Activated T-cell treated with anti-CD3 and anti-CD28 coated beads, Interleukin-2, amount 50 U/mL, for 48 hours (primary cell): Measurements from ENCODE around the gene IQSEC1.

ENCODE experiments used
- DNase-seq, 2 experiments: peaks; one replicate each; pipeline ENCODE4 v3.0.0-alpha.2; 2020

The IQSEC1 gene

GRCh38 chr3:12947504-12948369 lies 125.5 kb downstream of the IQSEC1 start:
- DNase-seq: no peak

DNA sequence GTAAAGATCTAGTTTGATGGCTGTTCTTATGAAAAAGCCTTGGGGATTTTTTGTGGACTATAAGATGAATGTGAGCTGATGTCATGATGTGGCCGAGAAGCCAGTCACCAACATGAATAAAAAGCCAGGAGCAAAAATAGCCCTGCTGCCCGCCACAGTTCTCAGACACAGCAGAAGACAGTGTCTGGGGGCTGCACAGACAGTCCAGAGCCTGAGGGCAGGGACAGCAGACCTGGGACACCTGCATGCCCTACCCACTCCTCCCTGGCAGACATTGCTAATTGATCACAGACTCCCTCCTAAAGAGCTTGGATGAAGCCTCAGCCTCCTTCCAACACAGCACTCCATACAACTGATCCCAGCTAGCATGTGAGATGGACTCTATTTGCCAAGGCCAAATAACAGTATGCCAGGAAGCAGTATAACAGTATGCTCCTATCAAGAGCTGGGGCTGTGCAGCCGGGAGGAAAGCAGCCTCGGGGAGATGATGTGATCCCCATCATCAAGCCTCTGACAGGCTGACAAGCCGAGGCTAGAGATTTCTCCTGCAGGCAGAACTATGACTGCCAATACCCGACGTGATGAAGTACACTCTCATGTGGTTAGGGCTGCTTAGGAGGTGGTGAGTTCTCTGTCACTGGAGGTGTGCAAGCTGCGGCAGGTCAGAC lies 126.4 kb downstream of the IQSEC1 start:
- DNase-seq: no peak

GRCh38 chr3:12946251-12946648 lies 127.0 kb downstream of the IQSEC1 start:
- DNase-seq: no peak

DNA sequence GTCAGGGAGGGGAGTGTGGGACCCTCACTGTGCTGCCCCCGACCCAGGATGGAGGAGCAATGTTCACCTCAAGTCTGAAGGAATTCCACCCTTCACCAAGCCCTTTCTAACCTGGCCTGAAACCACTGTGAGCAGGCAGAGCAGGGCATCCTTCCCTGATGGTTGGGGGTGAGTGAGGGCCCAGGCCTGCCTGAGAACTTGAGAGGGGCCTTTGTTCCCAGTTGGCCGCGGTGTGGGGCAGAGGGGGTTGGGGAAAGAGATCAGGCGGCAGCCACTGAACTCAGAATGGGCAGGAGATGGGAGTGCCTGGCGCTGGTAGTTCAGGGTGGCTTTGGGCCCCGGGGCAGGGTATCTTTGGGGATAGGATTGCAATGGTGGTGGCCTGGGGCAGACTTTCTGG lies 128.4 kb downstream of the IQSEC1 start:
- no peak for DNase-seq

- no peak for DNase-seq
These were observed 128.8 kb downstream of the IQSEC1 start for GRCh38 chr3:12944413-12944812.

- DNase-seq: no peak
These were observed 129.9 kb downstream of the IQSEC1 start for GRCh38 chr3:12943124-12944021.

DNA sequence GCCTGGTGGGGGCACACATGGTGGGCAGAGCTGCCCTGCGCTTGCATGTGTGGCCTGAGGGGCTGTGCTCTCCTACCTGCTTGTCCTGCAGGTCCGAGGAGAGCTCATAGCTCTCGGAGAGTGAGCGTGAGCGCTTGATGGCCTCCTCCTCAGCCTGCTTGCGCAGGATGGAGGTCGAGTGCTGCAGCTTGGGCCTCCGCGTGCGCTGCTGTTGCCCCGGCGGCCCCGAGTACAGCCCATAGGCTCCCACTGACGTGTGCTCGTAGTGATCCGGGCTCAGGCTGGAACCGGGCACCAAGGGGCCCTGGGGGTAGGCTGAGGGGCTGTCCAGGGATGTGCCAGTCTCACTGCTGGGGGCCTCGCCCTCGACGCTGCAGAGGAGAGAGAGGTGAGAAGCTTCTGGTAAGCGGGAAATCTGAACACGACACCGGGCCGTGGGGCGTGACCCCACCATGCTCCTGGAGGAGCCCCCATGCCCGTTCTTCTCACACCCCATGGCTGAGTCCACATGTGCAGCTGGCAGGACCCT lies 131.7 kb downstream of the IQSEC1 start:
- DNase-seq: no peak

DNA sequence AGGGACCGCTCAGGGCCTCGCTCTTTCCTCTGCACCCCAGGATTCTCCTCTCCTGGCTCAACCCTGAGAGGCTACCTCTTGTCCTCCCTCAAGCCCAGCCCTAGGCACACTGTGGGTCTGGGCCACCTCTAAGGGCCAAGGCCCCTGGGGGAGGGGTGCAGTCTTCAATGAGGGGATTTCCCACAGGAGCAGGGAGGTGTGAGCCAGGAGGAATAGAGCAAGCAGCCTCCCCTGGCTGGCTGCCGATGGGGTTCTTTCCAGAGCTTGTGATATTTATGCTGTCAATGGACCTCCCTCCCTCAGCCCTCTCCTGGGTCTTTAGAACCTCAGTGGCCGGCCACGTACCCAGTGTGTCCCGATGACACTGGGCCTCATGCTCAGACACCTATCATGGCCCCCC lies 132.4 kb downstream of the IQSEC1 start:
- DNase-seq: no peak

- no peak for DNase-seq
These were observed 134.1 kb downstream of the IQSEC1 start for GRCh38 chr3:12939137-12939536.

GRCh38 chr3:12938258-12938711 lies 134.9 kb downstream of the IQSEC1 start:
- no peak for DNase-seq

DNA sequence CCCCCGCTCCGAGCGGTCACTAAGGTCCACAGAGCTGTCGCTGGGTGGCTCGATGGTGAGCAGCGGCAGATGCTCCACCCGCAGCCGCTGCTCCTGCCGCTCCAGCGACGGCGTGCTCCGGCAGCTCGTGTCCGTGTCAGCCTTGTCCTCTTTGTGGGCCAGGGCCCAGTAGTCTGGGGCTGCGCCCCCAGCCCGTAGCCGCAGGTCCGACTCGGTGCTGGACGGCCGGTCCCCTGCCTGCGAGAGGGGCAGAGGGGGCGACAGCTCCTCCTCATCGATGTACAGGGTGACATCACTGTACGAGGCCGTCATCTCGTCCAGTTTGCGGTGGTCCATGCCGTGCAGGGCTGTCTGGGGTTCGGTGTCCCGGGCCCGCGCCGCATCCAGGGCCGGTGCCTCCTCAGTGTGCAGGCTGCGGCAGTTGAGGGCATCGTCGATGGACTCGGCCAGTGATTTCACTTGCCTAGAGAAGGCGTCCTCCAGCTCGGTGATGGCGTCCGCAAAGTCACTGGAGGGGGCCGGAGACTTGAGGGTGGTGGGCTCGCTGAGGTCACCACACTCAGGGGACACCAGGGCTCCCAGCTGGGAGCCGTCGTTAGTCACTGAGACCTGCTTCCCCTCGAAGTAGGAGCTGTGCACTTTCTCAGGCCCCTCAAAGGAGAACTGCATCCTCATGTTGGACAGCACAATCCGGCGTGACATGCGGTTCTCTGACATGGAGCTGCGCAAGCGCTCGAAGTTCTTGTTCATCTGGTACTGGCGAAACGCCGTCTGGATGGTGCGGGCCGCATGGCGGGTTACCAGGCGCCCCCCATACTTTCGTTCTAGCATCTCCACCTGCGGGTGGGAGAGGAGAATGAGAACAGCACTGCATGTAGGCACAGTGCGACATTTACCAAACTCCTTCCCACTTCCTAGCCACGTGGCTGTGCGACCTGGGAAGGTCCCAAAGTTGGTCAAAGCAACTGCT lies 137.1 kb downstream of the IQSEC1 start:
- no peak for DNase-seq

GRCh38 chr3:12935023-12935860 lies 138.0 kb downstream of the IQSEC1 start:
- no peak for DNase-seq

- DNase-seq: no peak
These were observed 138.8 kb downstream of the IQSEC1 start for GRCh38 chr3:12934431-12934830.

DNA sequence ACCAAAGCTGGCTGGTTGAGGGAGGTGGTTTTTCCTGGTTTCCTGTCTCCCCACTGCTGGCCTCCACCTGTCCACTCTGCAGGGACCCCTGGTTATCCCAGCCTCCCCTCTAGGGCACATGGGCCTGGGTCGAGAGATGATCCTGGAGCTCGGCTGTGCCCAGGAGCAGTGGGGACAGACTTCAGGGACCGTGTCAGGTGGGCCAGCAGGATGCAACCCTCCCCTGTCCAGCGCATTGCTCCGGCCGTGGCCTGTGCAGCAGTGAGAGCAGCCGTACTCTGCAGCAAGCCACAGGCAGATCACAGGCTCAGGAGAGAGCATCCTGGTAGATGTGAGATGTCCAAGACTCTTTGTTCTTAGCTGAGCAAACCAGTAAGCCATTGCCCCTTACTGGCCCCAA lies 139.3 kb downstream of the IQSEC1 start:
- DNase-seq: no peak

- DNase-seq: no peak
These were observed 140.5 kb downstream of the IQSEC1 start for GRCh38 chr3:12932754-12933153.

DNA sequence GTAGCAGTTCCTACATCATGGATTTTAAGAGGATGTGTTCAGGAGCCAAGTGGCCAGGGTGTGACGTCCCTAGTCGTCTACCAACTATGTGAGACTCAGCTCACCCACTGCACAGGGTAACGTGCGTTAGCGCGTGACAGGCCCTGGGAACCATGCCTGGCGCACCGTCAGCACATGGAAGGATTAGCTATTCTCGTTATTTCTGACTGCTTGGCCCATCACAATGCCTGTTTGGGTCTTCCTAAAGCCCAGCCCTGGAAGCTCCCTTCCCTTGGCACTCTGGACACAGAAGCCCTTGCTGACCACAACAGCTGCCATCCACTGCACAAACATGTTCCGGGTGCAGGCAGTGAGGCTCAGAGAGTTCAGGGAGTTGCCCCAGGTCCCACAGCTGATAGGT lies 140.9 kb downstream of the IQSEC1 start:
- no peak for DNase-seq

DNA sequence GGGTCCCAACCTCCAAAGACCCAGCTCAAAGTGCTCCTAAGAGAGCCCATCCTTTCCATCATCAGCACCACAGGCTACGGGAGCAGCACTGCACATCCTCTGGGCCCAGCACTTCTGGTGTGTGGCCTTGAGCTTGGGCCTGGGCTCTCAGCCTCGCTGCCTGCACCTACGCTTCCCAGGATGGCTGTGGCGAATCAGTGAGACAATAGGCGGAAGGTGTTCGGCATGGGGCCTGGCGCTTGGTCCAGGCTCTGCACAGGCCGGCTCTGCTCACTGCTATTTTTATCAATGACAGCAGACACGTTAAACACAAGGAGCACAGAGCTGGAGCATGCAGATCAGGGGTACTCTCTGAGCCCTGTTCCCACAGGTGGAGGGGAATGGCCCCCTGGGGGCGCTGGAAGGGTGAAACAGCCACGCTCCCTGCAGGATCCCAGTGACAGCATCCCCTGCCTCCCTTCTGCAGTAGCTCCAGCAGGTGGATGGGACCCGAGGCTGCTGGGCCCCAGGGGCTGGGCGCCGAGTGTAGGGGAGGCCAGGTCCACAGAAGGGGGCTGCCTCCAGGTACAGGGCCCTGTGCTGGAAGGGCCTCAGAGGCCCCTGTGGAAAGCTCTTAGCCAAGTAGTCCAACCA lies 141.8 kb downstream of the IQSEC1 start:
- DNase-seq: no peak

- no peak for DNase-seq
These were observed 143.4 kb downstream of the IQSEC1 start for GRCh38 chr3:12929801-12930200.

DNA sequence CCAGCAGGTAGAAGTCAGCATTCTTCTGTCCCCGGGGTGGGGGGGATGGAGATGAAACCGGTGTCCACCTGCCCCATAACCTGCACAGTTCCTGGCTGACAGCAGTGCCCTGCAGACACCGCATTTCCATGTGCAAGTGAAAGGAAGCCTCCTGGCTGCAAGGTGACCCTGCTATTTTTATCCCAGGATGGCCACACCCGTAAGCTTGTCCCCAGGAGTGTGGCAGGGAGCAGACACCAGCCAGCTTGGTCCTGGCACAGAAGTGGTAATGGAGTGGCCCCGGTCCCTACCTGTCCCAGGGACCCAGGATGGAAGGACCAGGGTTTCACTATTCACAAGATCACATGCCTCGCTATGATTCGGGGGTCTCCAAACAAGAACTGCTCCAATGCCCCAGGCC lies 146.6 kb downstream of the IQSEC1 start:
- DNase-seq: no peak

- DNase-seq: no peak
These were observed 147.6 kb downstream of the IQSEC1 start for GRCh38 chr3:12925648-12926047.
